GM10847 (cell line): ENCODE measurements around the gene HSF4.

ENCODE experiments used
- POLR2A ChIP-seq: IDR thresholded peaks from 2 replicates; pipeline ENCODE4 v1.6.1; 2011; ENCODE audit not compliant: insufficient read length; ENCODE audit errors: extremely low read depth

Gene HSF4, protein sequence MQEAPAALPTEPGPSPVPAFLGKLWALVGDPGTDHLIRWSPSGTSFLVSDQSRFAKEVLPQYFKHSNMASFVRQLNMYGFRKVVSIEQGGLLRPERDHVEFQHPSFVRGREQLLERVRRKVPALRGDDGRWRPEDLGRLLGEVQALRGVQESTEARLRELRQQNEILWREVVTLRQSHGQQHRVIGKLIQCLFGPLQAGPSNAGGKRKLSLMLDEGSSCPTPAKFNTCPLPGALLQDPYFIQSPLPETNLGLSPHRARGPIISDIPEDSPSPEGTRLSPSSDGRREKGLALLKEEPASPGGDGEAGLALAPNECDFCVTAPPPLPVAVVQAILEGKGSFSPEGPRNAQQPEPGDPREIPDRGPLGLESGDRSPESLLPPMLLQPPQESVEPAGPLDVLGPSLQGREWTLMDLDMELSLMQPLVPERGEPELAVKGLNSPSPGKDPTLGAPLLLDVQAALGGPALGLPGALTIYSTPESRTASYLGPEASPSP

DNA sequence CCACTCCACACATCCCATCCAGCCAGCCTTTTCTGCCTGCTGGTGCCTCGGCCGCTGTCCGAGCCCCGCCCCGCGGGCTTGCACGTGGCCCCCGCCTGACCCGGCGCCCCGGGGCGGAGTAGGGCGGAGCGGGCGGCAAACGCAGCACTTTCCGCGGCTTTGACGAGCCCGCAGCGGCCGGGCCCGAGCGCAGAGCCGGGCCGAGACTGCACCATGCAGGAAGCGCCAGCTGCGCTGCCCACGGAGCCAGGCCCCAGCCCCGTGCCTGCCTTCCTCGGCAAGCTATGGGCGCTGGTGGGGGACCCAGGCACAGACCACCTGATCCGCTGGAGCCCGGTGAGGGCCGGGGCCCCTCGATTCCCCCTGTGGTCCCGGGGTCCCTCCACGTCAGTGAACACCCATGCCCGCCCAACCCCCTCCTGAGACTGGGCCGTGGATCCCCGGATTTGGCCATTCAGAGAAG is at the start of gene HSF4:
Gene HSF4 (plus strand): TSS at position 147 of the 463 bp plus-strand sequence. CDS start 67 bp downstream, at position 214.
- no peak for TF ChIP-seq POLR2A

DNA sequence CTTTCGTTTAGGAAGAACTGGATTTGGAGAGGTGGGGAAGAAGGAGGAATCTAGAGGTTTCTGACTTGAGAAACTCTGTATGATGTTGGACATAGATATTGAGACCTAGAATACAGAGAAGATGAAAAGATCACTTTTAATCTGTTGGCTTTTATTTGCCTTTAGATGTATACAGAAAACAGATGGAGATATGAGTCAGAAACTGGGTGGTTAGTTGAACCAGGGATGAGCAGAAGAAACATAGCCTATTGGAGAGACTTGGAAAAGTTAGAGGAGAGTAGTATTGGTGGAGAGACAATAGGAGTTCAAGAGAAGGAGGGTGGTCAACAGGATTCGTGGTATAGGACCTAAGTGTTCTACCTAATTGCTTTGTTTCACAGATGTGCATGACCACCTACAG is 49.8 kb upstream of the HSF4 start:
- TF ChIP-seq POLR2A = no peak

- TF ChIP-seq POLR2A = no peak
Measured at GRCh38 chr16:67115639-67116038, 48.9 kb upstream of the HSF4 start.

GRCh38 chr16:67116388-67117311 is 47.9 kb upstream of the HSF4 start:
- no peak for TF ChIP-seq POLR2A

DNA sequence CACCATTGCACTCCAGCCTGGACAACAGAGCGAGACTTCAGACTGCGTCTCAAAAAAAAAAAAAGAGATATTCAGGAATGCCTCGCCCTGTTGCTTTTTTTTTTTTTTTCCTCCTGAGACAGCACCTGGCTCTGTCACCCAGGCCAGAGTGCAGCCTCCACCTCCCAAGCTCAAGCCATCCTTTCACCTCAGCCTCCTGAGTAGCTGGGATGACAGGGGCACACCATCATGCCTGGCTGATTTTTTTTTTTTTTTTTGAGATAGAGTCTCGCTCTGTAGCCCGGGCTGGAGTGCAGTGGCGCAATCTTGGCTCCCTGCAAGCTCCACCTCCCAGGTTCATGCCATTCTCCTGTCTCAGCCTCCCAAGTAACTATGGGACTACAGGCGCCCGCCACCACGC is 46.8 kb upstream of the HSF4 start:
- TF ChIP-seq POLR2A = no peak

GRCh38 chr16:67120025-67120424 is 44.5 kb upstream of the HSF4 start:
- no peak for TF ChIP-seq POLR2A

DNA sequence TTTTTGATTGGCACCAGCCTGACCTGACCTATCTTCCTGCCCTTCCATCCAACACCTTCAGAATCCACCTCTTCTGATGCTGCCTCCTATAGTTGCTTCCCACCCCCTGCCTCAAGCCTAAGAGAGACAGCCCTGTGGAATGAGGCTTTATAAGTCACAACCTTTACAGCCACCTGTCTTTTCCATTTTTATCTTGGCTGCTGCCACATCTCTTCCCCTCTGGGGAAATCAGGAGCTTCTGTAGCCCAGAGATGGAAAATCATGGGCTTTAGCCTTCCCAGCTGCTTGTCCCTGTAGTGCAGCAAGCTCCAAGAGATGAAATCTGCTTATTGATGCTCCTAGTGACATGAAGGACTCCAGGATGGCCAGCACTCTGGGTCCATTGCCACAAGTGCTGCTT is 36.1 kb upstream of the HSF4 start:
- TF ChIP-seq POLR2A = no peak

- TF ChIP-seq POLR2A = no peak
Measured at GRCh38 chr16:67128887-67129286, 35.7 kb upstream of the HSF4 start.

DNA sequence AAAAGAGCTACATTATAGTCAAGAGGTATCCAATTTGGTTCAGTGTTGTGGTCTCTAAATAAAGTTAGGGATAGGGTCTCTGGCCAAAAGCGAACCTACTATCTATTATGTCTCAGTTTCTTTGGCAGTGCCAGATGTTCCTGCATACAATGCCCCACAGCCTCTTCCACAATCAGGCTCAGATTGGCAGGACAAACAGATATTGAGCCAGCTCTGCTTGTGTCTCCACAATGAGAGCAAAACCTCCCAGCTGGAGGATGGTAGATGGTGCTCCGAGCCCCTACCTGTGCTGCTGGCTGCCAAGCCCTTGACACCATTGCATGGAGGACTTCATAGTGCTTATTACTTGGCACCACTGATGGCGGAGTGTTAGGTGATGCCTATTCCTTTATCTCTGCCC is 35.1 kb upstream of the HSF4 start:
- no peak for TF ChIP-seq POLR2A

- TF ChIP-seq POLR2A = no peak
Measured at GRCh38 chr16:67137605-67138004, 26.9 kb upstream of the HSF4 start.

- TF ChIP-seq POLR2A = no peak
Measured at GRCh38 chr16:67141391-67141790, 23.2 kb upstream of the HSF4 start.

DNA sequence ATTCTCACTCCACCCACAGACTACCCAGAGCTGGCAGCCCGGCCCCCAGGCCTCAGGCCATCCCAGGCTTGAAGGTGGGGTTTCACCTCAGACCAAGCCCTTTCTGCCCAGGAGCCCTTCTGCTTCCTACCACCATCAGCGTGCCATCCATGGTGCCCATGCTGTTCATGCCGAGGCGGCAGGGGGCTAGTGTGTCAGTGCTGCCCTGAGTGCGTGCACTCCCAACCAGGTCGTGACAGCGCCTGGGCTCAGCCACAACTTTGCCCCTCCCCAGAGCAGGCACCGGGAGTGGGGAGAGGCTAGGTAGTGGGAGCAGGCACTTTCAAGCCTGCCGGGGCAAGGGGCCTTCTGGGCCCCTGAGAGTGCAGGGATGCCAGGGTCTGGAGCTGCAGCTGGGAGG is 22.2 kb upstream of the HSF4 start:
- TF ChIP-seq POLR2A = no peak

GRCh38 chr16:67144943-67145342 is 19.6 kb upstream of the HSF4 start:
- no peak for TF ChIP-seq POLR2A

- no peak for TF ChIP-seq POLR2A
Measured at GRCh38 chr16:67145746-67146145, 18.8 kb upstream of the HSF4 start.

DNA sequence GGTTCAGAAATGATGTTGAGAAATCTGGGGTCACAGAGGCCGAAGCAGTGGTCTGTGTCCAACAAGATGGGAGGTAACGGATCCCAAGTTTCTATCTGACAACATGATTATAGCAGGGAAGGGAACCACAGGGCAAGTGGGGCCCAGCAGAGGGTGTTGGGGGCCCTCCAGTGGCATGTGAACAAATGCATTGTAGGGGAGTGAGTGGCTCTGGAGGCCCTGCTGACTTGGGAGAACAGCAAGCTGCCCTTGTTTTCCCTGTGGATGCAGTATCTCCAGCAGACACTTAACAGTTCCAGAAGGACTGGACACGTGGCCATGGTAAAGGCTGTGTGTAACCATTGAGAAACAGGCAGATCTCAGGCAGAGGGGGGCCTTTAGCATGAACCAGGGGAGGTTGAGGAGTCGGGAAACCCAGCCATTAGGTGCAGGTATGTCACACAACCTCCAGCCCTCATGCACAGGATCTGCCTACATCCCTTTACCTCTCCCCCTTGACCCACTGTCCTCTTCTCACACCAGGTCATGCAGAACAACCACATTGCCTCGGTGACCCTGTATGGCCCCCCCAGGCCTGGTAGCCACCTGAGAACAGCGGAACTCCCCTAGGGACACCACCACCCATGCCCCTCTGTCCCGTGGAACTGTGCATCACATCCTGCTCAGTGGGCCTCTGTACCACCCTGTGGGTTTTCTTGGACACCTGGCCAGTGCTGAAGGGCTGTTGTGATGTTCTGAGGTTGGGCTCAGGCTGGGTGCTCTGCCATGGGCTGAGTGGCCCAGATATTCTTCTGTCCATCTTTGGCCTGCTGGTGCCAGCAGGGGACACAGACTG is 17.8 kb upstream of the HSF4 start:
- TF ChIP-seq POLR2A = no peak
